SH-SY5Y (cell line): ENCODE data around the gene FKTN.

Experiments
- GATA2 ChIP-seq: IDR thresholded peaks from 2 replicates; pipeline ENCODE4 v1.6.1; 2011; ENCODE audit warnings: mild to moderate bottlenecking, low read depth, low read length
- GATA3 ChIP-seq: IDR thresholded peaks from 2 replicates; pipeline ENCODE4 v1.6.1; 2011; ENCODE audit warnings: low read depth, mild to moderate bottlenecking, low read length, moderate library complexity

GRCh38 chr9:105651806-105652205 lies 93.9 kb downstream of the FKTN start:
- no peak for TF ChIP-seq GATA2
- TF ChIP-seq GATA3 = no peak
